ENCODE measurements around the gene TLCD4. TPM values are rescaled to one million over a fixed set of nuclear protein-coding genes. Genes with fewer than 3 reads are reported as not detected.

TLCD4 gene
- total RNA-seq, 1 experiment from 2014 or later = 1.8 TPM

DNA sequence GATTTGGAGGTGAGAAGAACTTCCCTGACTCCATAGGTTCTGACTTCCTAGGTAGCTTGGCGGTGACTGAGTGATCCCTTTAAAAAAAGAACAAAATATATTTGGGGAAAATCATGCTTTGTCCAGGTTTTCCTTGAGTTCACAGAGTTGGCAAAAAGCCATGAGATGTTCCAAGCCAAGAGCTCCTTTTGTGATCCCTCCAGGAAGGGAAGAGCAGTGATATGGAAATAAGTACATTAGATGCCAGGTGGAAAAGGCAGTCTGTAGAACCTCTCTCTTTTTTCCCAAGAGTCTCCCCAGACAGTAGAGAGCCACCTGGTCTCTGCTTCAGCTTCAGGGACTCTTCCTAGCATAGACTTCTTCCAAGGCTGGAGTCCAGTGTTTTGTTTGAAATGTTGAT is 10.2 kb downstream of the TLCD4 start:
- no peak overlapping the region for H3K4me2 ChIP-seq (ENCODE audit: insufficient read depth, insufficient read length, low read length)
- H3K27ac ChIP-seq (ENCODE audit: insufficient read length, low read depth, low read length) = no peak overlapping the region
- H3K27me3 ChIP-seq (ENCODE audit: insufficient read depth, low read length) = no peaks in the 10 kb centered on the region
- H3K79me2 ChIP-seq (ENCODE audit: insufficient read depth, low read length) = no peaks in the 10 kb centered on the region
- no peaks in the 10 kb centered on the region for H3K79me1 ChIP-seq (ENCODE audit: insufficient read depth, low read depth, low read length, poor library complexity, severe bottlenecking)
- no peak overlapping the region for H3K9ac ChIP-seq (ENCODE audit: extremely low read depth, insufficient read length, low read length)
- DNase-seq = no peak
- no peak overlapping the region for H3K56ac ChIP-seq (ENCODE audit: insufficient read length, low read depth, low read length)
- Mint-ChIP-seq H3K27ac (no peak overlapping the region), H3K9me3 (no peaks in the 10 kb centered on the region), H3K36me3 (ENCODE audit: insufficient read depth in 1 of 3, low read depth in 3 of 3) (no peaks in the 10 kb centered on the region), H3K4me1 (peaks cover under 1 to 4% of the 10 kb centered on the region in 2 experiments; a peak in 2 of 4 replicates), H3K4me3 (no peak overlapping the region), H3K27me3 (ENCODE audit: low read depth) (no peaks in the 10 kb centered on the region)
- no peak overlapping the region for H3K14ac ChIP-seq (ENCODE audit: insufficient read depth, low read length)
- H2BK120ac ChIP-seq (ENCODE audit: low read depth, low read length, poor library complexity, severe bottlenecking) = no peak overlapping the region
- TF ChIP-seq, protein P1, sequence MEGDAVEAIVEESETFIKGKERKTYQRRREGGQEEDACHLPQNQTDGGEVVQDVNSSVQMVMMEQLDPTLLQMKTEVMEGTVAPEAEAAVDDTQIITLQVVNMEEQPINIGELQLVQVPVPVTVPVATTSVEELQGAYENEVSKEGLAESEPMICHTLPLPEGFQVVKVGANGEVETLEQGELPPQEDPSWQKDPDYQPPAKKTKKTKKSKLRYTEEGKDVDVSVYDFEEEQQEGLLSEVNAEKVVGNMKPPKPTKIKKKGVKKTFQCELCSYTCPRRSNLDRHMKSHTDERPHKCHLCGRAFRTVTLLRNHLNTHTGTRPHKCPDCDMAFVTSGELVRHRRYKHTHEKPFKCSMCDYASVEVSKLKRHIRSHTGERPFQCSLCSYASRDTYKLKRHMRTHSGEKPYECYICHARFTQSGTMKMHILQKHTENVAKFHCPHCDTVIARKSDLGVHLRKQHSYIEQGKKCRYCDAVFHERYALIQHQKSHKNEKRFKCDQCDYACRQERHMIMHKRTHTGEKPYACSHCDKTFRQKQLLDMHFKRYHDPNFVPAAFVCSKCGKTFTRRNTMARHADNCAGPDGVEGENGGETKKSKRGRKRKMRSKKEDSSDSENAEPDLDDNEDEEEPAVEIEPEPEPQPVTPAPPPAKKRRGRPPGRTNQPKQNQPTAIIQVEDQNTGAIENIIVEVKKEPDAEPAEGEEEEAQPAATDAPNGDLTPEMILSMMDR (conservative IDR thresholded peaks at IDR 0.05) = no peak
- H3K4me1 ChIP-seq (ENCODE audit: insufficient read depth, low read length) = no peaks in the 10 kb centered on the region
- H3K23ac ChIP-seq (ENCODE audit: insufficient read length, low read depth, low read length) = no peak overlapping the region
- H3K18ac ChIP-seq (ENCODE audit: insufficient read length, low read depth, low read length) = no peak overlapping the region
- H4K20me1 ChIP-seq (ENCODE audit: control insufficient read depth, insufficient read depth, insufficient read length) = no peaks in the 10 kb centered on the region
- H3K23me2 ChIP-seq (ENCODE audit: insufficient read length, low read depth, low read length, poor library complexity, severe bottlenecking) = no peaks in the 10 kb centered on the region
- no peak overlapping the region for H2BK20ac ChIP-seq (ENCODE audit: low read depth, low read length, poor library complexity, severe bottlenecking)
- no peak overlapping the region for H2AK5ac ChIP-seq (ENCODE audit: insufficient read length, low read length)
- H3K4ac ChIP-seq (ENCODE audit: low read depth, low read length) = no peak overlapping the region
- no CpG with 5 or more reads among the region's 1 CpG for WGBS (ENCODE audit: extremely low coverage, insufficient read length, low lambda C conversion rate)
- H3K9me3 ChIP-seq (ENCODE audit: control insufficient read depth, low read depth, low read length) = no peaks in the 10 kb centered on the region
- no peak overlapping the region for H3T11ph ChIP-seq (ENCODE audit: low read length)
- no peak overlapping the region for H4K5ac ChIP-seq (ENCODE audit: insufficient read length, low read depth, low read length)
- H4K91ac ChIP-seq (ENCODE audit: insufficient read length, low read depth, low read length) = no peak overlapping the region
- no peak overlapping the region for H2BK15ac ChIP-seq (ENCODE audit: low read depth, low read length)
- H2BK12ac ChIP-seq (ENCODE audit: insufficient read length, low read depth, low read length) = no peak overlapping the region
- no peak overlapping the region for H2AFZ ChIP-seq (ENCODE audit: low read length)
- no peak overlapping the region for H2BK5ac ChIP-seq (ENCODE audit: insufficient read length, low read length)
- no peak overlapping the region for H4K8ac ChIP-seq (replicated peaks; ENCODE audit: insufficient read length, low read depth, low read length)

Measured in H9 (cell line).